OCI-LY3 (cell line): ENCODE data around the gene HNRNPF.

Experiments
- H2AFZ ChIP-seq: fragments of 200-600, 300-600 bp; shearing (Covaris generic); 2 replicates; pipeline ENCODE4 v1.6.0; 2014; ENCODE audit warnings: antibody characterized with exemption, low read depth, low read length
- H3K27ac ChIP-seq: fragments of 200-600, 300-600 bp; sonication (generic); 2 replicates; pipeline ENCODE4 v1.5.1; 2014; ENCODE audit warnings: mild to moderate bottlenecking, low read length, moderate library complexity, mixed read lengths
- H3K27me3 ChIP-seq: fragments of 200-600, 300-600 bp; sonication (generic); 2 replicates; pipeline ENCODE4 v1.6.1; 2014; ENCODE audit warnings: low read depth, low read length, mixed read lengths
- H3K36me3 ChIP-seq: fragments of 200-600, 300-600 bp; sonication (generic); replicated peaks from 2 replicates; pipeline ENCODE3; 2014; ENCODE audit warnings: low read depth, low read length, mixed read lengths
- H3K4me1 ChIP-seq: fragments of 300-600, 200-600 bp; sonication (generic); 2 replicates; pipeline ENCODE4 v1.6.1; 2014; ENCODE audit warnings: low read length, mixed read lengths
- H3K4me2 ChIP-seq: fragments of 200-600, 300-600 bp; sonication (generic); 2 replicates; pipeline ENCODE4 v1.6.1; 2014; ENCODE audit warnings: low read length, mixed read lengths
- H3K4me3 ChIP-seq: fragments of 300-600, 200-600 bp; sonication (generic); 2 replicates; pipeline ENCODE4 v1.5.1; 2014; ENCODE audit warnings: antibody characterized with exemption, mild to moderate bottlenecking, low read length, moderate library complexity
- H3K79me2 ChIP-seq: fragments of 300-600, 200-600 bp; shearing (Covaris generic); 2 replicates; pipeline ENCODE4 v1.6.1; 2014; ENCODE audit warnings: mild to moderate bottlenecking, low read length, mixed read lengths
- H3K9ac ChIP-seq: fragments of 300-600, 200-600 bp; shearing (Covaris generic); 2 replicates; pipeline ENCODE4 v1.6.0; 2014; ENCODE audit warnings: mild to moderate bottlenecking, low read length, moderate library complexity
- H3K9me3 ChIP-seq: fragments of 200-600, 300-600 bp; shearing (Covaris generic); 2 replicates; pipeline ENCODE4 v1.6.1; 2014; ENCODE audit warnings: low read length, mixed read lengths; ENCODE audit not compliant: insufficient read depth
- H4K20me1 ChIP-seq: fragments of 200-600, 300-600 bp; sonication (generic); 2 replicates; pipeline ENCODE4 v1.6.1; 2016; ENCODE audit warnings: low read length, mixed read lengths; ENCODE audit not compliant: insufficient read depth
- CTCF ChIP-seq: fragments of 200-600, 300-600 bp; sonication (generic); IDR thresholded peaks from 2 replicates; pipeline ENCODE4 v1.5.1; 2014; ENCODE audit warnings: antibody characterized with exemption, low read length, low read depth
- EZH2phosphoT487 ChIP-seq: fragments of 200-600 bp; shearing (Covaris generic); IDR thresholded peaks from 2 replicates; pipeline ENCODE4 v1.6.1; 2018; ENCODE audit warnings: antibody characterized with exemption, mixed run types, low read depth

The HNRNPF gene

GRCh38 chr10:43444323-43444722, 35.3 kb upstream of the HNRNPF start:
- Histone ChIP-seq H3K27me3 (no peaks in the 10 kb centered on the region), H3K27ac (no peak overlapping the region), H3K4me1 (no peaks in the 10 kb centered on the region), H3K79me2 (no peaks in the 10 kb centered on the region), H3K9ac (no peak overlapping the region), H3K4me3 (no peak overlapping the region), H3K36me3 (no peaks in the 10 kb centered on the region), H3K4me2 (no peak overlapping the region), H3K9me3 (no peaks in the 10 kb centered on the region), H2AFZ (no peak overlapping the region), H4K20me1 (no peaks in the 10 kb centered on the region)
- no peak for TF ChIP-seq EZH2phosphoT487

DNA sequence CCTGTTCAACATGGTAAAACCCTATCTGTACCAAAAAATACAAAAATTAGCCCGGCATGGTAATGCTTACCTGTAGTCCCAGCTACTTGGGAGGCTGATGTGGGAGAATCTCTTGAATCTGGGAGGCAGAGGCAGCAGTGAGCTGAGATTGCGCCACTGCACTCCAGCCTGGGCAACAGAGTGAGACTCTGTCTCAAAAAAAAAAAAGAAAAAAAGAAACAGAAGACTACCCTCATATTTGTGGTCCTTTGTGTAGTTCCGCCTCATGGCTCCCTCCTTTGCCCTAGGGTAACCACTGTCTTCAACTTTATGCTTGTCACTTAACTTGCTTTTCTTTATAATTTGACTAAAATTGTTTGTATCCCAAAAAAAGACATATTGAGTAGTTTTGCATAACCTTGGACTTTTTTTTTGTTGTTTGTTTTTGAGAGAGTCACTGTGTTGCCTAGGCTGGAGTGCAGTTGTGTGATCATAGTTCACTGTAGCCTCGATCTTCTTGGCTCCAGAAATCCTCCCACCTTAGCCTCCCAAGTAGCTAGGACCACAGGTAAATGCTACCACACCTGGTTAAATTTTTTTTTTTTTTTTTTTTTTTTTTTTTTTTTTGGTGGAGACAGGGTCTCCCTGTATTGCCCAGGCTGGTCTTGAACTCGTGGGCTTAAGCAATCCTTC, 31.6 kb upstream of the HNRNPF start:
- no peak overlapping the region for H3K27ac ChIP-seq
- H3K4me1 ChIP-seq = no peaks in the 10 kb centered on the region
- no peak overlapping the region for H3K9ac ChIP-seq
- no peaks in the 10 kb centered on the region for H4K20me1 ChIP-seq
- TF ChIP-seq CTCF (no peak), EZH2phosphoT487 (no peak)
- H3K36me3 ChIP-seq = no peaks in the 10 kb centered on the region
- H3K4me2 ChIP-seq = no peak overlapping the region
- no peak overlapping the region for H3K4me3 ChIP-seq
- H3K27me3 ChIP-seq = no peaks in the 10 kb centered on the region
- peaks cover 5% of the 10 kb centered on the region; the same call in 1 of the 2 replicates for H3K79me2 ChIP-seq
- no peaks in the 10 kb centered on the region for H3K9me3 ChIP-seq
- no peak overlapping the region for H2AFZ ChIP-seq

- Histone ChIP-seq H3K9ac (peak overlapping the region; percentile 93), H3K27me3 (no peaks in the 10 kb centered on the region), H3K79me2 (peaks cover 5% of the 10 kb centered on the region; the same call in 1 of the 2 replicates), H4K20me1 (no peaks in the 10 kb centered on the region), H3K4me2 (peak overlapping the region; percentile 91), H3K36me3 (no peaks in the 10 kb centered on the region), H3K27ac (no peak overlapping the region; the same call in 1 of the 2 replicates), H3K4me3 (peak overlapping the region; percentile 100), H2AFZ (no peak overlapping the region), H3K9me3 (no peaks in the 10 kb centered on the region), H3K4me1 (no peaks in the 10 kb centered on the region)
- TF ChIP-seq CTCF (no peak), EZH2phosphoT487 (no peak)
Observed at GRCh38 chr10:43437141-43437870, 28.3 kb upstream of the HNRNPF start.

DNA sequence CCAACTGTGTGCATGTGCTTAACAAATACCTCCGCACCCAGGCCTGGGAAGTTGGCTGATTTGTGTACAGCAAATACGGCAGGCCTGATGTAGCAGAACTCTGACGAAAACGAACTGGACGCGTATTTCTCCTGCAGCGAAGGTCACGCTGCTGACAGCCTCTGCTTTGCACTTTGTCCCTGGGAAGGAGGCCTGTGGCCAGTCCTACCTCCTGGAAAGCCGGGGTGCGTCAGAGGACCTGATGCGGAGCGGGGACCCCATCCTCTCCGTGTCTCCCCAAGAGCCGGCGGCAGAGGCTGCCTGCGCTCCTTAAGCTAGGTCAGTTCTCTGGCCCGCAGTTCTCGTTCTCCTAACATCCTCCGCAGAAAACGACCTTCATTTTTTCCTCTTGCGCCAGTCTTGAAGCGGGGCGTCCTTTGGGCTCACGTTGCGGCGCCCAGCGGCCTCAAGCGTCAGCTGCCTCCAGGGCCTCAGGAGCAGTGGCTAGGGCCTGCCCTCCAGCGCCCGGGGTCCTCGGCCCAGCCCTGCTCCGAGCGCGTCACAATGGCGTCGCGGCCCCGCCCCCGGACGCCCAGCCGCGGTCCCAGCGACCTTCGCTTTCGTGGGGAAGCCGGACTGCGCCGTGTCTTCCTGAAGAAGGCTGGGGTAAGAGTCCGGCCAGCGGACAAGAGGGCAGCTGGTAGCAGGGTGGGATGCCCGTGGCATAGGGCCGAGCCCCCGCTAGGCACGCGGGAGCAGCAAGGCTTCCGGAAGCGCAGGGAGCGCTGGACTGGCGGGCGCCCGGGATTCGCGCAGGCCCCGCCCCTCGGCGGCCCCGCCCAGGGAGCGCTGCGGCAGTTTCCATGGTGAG, 27.5 kb upstream of the HNRNPF start, which contains the start of gene ZNF487:
ZNF487 (plus strand) TSS at position 821 of the 850 bp plus-strand sequence. CDS start 38,703 bp downstream, outside the sequence.
- Histone ChIP-seq H3K27me3 (no peaks in the 10 kb centered on the region), H3K9me3 (no peaks in the 10 kb centered on the region), H3K4me3 (peak within 1 kb of the TSS; percentile 100), H3K36me3 (no peaks in the 10 kb centered on the region), H3K4me2 (peak within 1 kb of the TSS; percentile 91), H3K4me1 (no peaks in the 10 kb centered on the region), H3K27ac (peak within 1 kb of the TSS; percentile 59), H2AFZ (peak within 1 kb of the TSS; percentile 99), H4K20me1 (no peaks in the 10 kb centered on the region), H3K79me2 (peaks cover 5% of the 10 kb centered on the region; the same call in 1 of the 2 replicates), H3K9ac (peak within 1 kb of the TSS; percentile 93)
- TF ChIP-seq CTCF (peak; percentile 24), EZH2phosphoT487 (no peak)
